ENCODE results near the gene HPCA.

The HPCA gene

DNA sequence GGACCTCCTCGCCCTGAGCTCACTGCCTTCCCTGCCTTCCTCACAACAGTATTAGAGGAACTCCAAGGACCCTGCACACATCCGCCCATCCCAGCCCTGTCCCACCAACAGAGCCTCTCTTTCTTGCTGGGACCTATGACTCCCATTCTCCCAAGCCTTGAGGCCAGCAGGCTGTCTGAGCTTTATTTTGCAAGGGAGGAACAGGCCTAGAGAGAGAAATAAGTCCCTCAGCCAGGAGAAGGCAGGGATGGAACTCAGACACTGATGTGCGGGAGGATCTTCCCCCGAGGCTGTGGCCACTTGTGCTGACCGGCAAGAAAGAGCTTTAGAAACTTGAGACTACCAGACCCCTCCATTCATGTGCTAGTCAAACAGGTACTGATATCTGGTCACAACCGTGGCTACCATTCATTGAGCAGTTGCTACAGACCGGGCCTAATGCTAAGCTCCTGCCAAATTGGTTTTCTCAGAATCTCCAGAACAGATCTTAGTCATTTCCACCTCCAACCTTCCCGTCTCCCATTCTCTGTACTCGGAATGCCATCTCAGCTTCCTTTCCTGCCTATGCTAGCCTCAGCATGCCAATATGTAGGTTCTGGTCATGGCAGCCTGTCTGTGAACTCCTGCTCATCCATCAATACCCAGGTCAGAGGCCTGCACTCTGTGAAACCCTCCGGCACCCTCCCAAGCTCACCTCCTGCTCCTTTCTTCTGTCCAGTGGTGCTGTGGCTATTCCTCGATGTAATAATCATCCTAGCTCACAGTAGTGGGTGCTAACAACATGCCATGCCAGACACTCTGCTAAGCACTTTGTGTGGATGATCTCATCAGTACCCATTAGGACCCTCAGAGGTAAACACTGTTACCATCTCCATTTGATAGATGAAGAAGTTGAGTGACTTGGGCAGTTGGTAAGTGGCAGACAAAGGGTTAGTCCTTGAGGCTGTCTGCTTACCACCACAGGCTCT is 11.1 kb downstream of the HPCA start:
- Histone ChIP-seq H3K4me3 (ENCODE audit: low read length) (no peak overlapping the region), H3K79me1 (ENCODE audit: low read length) (no peaks in the 10 kb centered on the region), H3K36me3 (ENCODE audit: control insufficient read depth, insufficient read depth, low read length) (no peaks in the 10 kb centered on the region), H2BK5ac (ENCODE audit: low read length) (no peak overlapping the region), H3K56ac (ENCODE audit: low read length) (no peak overlapping the region), H2AK5ac (ENCODE audit: low read length) (no peak overlapping the region), H3K27ac (ENCODE audit: low read depth, low read length) (no peak overlapping the region), H3K79me2 (ENCODE audit: control insufficient read depth, insufficient read depth, low read length) (no peaks in the 10 kb centered on the region), H3K23ac (ENCODE audit: low read length) (no peak overlapping the region), H3K4me1 (ENCODE audit: control insufficient read depth, low read depth, low read length) (no peaks in the 10 kb centered on the region), H3K4me2 (ENCODE audit: low read length) (no peak overlapping the region), H4K5ac (ENCODE audit: low read length) (no peak overlapping the region), H3K18ac (ENCODE audit: low read length) (no peak overlapping the region), H3K9ac (ENCODE audit: low read length) (no peak overlapping the region), H2BK120ac (ENCODE audit: low read depth, low read length) (no peak overlapping the region), H2BK15ac (replicated peaks; ENCODE audit: low read depth) (no peak overlapping the region), H3K4ac (ENCODE audit: low read depth, low read length) (no peak overlapping the region), H4K8ac (ENCODE audit: low read depth, low read length) (no peak overlapping the region), H3K27me3 (ENCODE audit: insufficient read depth, low read length, poor library complexity) (peaks cover 5% of the 10 kb centered on the region)
- no peak for DNase-seq
- no CpG with 5 or more reads among the region's 11 CpGs for WGBS (ENCODE audit: extremely low coverage, insufficient coverage, low lambda C conversion rate)

DNA sequence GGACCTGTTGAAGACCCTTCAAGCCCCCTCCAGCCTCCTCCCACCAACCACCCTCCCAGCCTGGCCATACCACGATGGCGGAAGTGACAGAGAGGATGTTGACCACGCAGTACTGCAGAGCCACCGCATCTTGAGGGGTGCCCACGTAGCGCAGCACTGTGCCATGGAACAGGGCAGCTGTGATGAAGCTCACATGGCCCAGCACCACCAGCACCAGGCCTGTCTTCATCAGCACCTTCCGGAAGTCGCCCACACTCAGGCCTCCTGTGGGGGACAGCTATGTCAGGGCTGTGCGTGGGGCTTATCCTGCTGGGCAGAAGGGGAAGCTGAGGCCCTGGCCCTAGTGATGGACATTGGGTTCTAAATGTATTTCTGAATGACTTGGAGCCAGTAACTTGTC is 11.8 kb downstream of the HPCA start:
- Histone ChIP-seq H3K23ac (ENCODE audit: low read length) (no peak overlapping the region), H2AK5ac (ENCODE audit: low read length) (no peak overlapping the region), H2BK120ac (ENCODE audit: low read depth, low read length) (no peak overlapping the region), H4K8ac (ENCODE audit: low read depth, low read length) (no peak overlapping the region), H2BK15ac (replicated peaks; ENCODE audit: low read depth) (no peak overlapping the region), H3K4me1 (ENCODE audit: control insufficient read depth, low read depth, low read length) (no peaks in the 10 kb centered on the region), H3K4ac (ENCODE audit: low read depth, low read length) (no peak overlapping the region), H3K56ac (ENCODE audit: low read length) (no peak overlapping the region), H3K36me3 (ENCODE audit: control insufficient read depth, insufficient read depth, low read length) (no peaks in the 10 kb centered on the region), H4K5ac (ENCODE audit: low read length) (no peak overlapping the region), H3K9ac (ENCODE audit: low read length) (no peak overlapping the region), H3K79me2 (ENCODE audit: control insufficient read depth, insufficient read depth, low read length) (no peaks in the 10 kb centered on the region), H2BK5ac (ENCODE audit: low read length) (no peak overlapping the region), H3K27ac (ENCODE audit: low read depth, low read length) (no peak overlapping the region), H3K18ac (ENCODE audit: low read length) (no peak overlapping the region), H3K4me3 (ENCODE audit: low read length) (no peak overlapping the region), H3K79me1 (ENCODE audit: low read length) (no peaks in the 10 kb centered on the region), H3K27me3 (ENCODE audit: insufficient read depth, low read length, poor library complexity) (peaks cover 5% of the 10 kb centered on the region), H3K4me2 (ENCODE audit: low read length) (no peak overlapping the region)
- no CpG with 5 or more reads among the region's 9 CpGs for WGBS (ENCODE audit: extremely low coverage, insufficient coverage, low lambda C conversion rate)
- no peak for DNase-seq

DNA sequence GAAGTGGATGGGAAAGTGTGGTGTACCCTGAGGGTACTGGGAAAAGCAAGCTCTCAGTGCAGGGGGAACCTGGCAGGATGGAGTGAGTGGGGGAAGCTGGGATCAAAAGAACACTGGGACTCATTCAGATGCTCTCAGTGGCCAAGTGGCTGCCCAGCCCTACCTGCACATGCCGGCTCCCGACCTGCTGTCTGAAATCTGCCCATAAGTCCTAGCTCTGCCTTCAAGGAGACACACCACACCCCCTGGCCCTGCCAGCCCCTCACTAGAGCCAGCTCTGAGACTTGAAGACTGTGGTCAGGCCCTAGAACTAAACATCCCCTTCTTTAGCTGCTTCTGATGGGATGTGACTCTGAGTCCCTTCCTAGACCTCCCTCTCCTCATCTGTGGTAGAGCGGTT is 12.7 kb downstream of the HPCA start:
- Histone ChIP-seq H4K5ac (ENCODE audit: low read length) (no peak overlapping the region), H3K4me2 (ENCODE audit: low read length) (no peak overlapping the region), H3K27me3 (ENCODE audit: insufficient read depth, low read length, poor library complexity) (peaks cover 5% of the 10 kb centered on the region), H3K36me3 (ENCODE audit: control insufficient read depth, insufficient read depth, low read length) (no peaks in the 10 kb centered on the region), H3K27ac (ENCODE audit: low read depth, low read length) (no peak overlapping the region), H3K4me3 (ENCODE audit: low read length) (no peak overlapping the region), H2BK5ac (ENCODE audit: low read length) (no peak overlapping the region), H3K9ac (ENCODE audit: low read length) (no peak overlapping the region), H2BK120ac (ENCODE audit: low read depth, low read length) (no peak overlapping the region), H2AK5ac (ENCODE audit: low read length) (no peak overlapping the region), H3K18ac (ENCODE audit: low read length) (no peak overlapping the region), H4K8ac (ENCODE audit: low read depth, low read length) (no peak overlapping the region), H3K79me1 (ENCODE audit: low read length) (no peaks in the 10 kb centered on the region), H3K4me1 (ENCODE audit: control insufficient read depth, low read depth, low read length) (no peaks in the 10 kb centered on the region), H3K23ac (ENCODE audit: low read length) (no peak overlapping the region), H3K79me2 (ENCODE audit: control insufficient read depth, insufficient read depth, low read length) (no peaks in the 10 kb centered on the region), H2BK15ac (replicated peaks; ENCODE audit: low read depth) (no peak overlapping the region), H3K56ac (ENCODE audit: low read length) (no peak overlapping the region), H3K4ac (ENCODE audit: low read depth, low read length) (no peak overlapping the region)
- WGBS (ENCODE audit: extremely low coverage, insufficient coverage, low lambda C conversion rate) = no CpG with 5 or more reads among the region's 3 CpGs
- DNase-seq = no peak

DNA sequence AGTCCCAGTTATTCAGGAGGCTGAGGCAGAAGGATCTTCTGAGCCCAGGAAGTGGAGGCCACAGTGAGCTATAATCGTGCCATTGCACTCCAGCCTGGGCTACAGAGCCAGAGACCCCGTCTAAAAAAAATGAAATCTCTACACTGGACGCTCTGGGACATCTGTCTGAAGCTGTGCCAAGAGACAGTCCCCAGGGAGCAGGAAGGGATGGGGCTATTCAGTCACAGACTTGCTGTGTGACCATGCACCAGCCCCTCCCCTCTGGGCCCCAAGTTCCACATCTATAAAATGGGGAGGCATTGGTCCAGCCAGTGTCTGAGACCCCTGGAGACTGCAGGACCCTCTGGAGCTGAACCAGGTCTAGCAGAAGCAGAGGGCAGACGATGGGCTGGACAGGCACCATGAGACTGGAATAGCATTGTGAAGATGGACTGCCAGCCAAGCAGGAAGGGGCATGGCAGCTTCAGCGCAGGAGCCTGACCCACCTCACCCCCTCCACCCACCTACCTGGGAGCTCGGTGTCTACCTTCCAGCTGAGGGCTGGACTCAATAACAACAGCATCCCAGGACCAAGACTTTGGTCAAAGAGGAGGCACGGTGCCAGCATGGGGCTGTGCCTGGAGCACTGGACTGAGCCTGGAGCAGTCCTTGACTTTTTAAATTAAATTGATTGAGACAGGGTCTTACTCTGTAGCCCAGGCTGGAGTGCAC is 13.4 kb downstream of the HPCA start:
- Histone ChIP-seq H3K27ac (ENCODE audit: low read depth, low read length) (no peak overlapping the region), H2BK15ac (replicated peaks; ENCODE audit: low read depth) (no peak overlapping the region), H3K79me1 (ENCODE audit: low read length) (no peaks in the 10 kb centered on the region), H3K27me3 (ENCODE audit: insufficient read depth, low read length, poor library complexity) (peaks cover 5% of the 10 kb centered on the region), H3K23ac (ENCODE audit: low read length) (no peak overlapping the region), H2AK5ac (ENCODE audit: low read length) (no peak overlapping the region), H4K5ac (ENCODE audit: low read length) (no peak overlapping the region), H3K79me2 (ENCODE audit: control insufficient read depth, insufficient read depth, low read length) (no peaks in the 10 kb centered on the region), H3K18ac (ENCODE audit: low read length) (no peak overlapping the region), H2BK5ac (ENCODE audit: low read length) (no peak overlapping the region), H3K4ac (ENCODE audit: low read depth, low read length) (no peak overlapping the region), H3K4me3 (ENCODE audit: low read length) (no peak overlapping the region), H3K4me2 (ENCODE audit: low read length) (no peak overlapping the region), H3K9ac (ENCODE audit: low read length) (no peak overlapping the region), H3K36me3 (ENCODE audit: control insufficient read depth, insufficient read depth, low read length) (no peaks in the 10 kb centered on the region), H3K4me1 (ENCODE audit: control insufficient read depth, low read depth, low read length) (no peaks in the 10 kb centered on the region), H3K56ac (ENCODE audit: low read length) (no peak overlapping the region), H2BK120ac (ENCODE audit: low read depth, low read length) (no peak overlapping the region), H4K8ac (ENCODE audit: low read depth, low read length) (no peak overlapping the region)
- no peak for DNase-seq
- WGBS (ENCODE audit: extremely low coverage, insufficient coverage, low lambda C conversion rate) = no CpG with 5 or more reads among the region's 7 CpGs

DNA sequence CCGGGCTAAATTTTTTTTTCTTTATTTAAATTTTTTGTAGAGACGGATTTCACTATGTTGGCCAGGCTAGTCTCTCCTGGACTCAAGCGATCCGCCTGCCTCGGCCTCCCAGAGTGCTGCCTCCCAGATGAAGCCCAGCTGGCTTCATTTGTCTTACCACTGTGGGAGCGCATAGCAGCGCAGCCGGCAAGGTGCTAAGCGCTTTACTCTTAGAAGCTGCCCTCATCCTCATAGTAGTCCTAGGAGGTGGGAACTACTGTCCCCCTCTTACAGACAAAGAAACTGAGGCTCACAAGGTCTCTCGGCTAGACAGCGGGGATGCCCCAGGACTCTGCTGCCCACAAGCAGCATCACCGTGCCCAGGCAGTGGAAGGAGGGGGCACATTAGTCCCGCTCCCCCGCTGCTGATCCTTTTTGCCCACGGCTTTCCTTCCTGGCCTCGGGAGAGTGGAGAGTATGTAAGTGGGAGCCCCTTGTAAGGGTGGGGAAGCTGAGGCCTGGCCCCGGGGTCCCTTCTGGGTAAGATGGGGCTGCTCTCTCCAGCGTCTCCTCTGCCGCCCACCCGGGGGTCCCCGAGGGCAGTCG is 14.2 kb downstream of the HPCA start:
- no peaks in the 10 kb centered on the region for H3K79me2 ChIP-seq (ENCODE audit: control insufficient read depth, insufficient read depth, low read length)

More for the DNA sequence above, 14.2 kb downstream of the HPCA start:
- Histone ChIP-seq H3K4me1 (ENCODE audit: control insufficient read depth, low read depth, low read length) (no peaks in the 10 kb centered on the region), H2AK5ac (ENCODE audit: low read length) (no peak overlapping the region), H3K4me2 (ENCODE audit: low read length) (peak overlapping the region; percentile 74), H3K23ac (ENCODE audit: low read length) (no peak overlapping the region), H3K27me3 (ENCODE audit: insufficient read depth, low read length, poor library complexity) (peaks cover 5% of the 10 kb centered on the region), H3K4ac (ENCODE audit: low read depth, low read length) (no peak overlapping the region), H4K5ac (ENCODE audit: low read length) (no peak overlapping the region), H3K4me3 (ENCODE audit: low read length) (no peak overlapping the region), H3K9ac (ENCODE audit: low read length) (peak overlapping the region; percentile 48), H2BK120ac (ENCODE audit: low read depth, low read length) (no peak overlapping the region), H4K8ac (ENCODE audit: low read depth, low read length) (no peak overlapping the region), H3K18ac (ENCODE audit: low read length) (no peak overlapping the region), H3K27ac (ENCODE audit: low read depth, low read length) (no peak overlapping the region), H3K79me1 (ENCODE audit: low read length) (no peaks in the 10 kb centered on the region), H3K36me3 (ENCODE audit: control insufficient read depth, insufficient read depth, low read length) (no peaks in the 10 kb centered on the region), H2BK5ac (ENCODE audit: low read length) (no peak overlapping the region), H2BK15ac (replicated peaks; ENCODE audit: low read depth) (no peak overlapping the region), H3K56ac (ENCODE audit: low read length) (peak overlapping the region; percentile 76)
- no peak for DNase-seq
- WGBS (ENCODE audit: extremely low coverage, insufficient coverage, low lambda C conversion rate) = no CpG with 5 or more reads among the region's 22 CpGs

All from mesendoderm (in vitro differentiated cells).